ENCODE measurements around the gene EDEM2. TPM values are rescaled to one million over a fixed set of nuclear protein-coding genes. Genes with fewer than 3 reads are reported as not detected.

EDEM2 gene
- total RNA-seq = 22.2 and 22.6 TPM in 2 replicates

GRCh38 chr20:35146920-35147574, at the start of gene EDEM2:
EDEM2 (minus strand) TSS chr20:35147336; CDS start chr20:35147258, 78 bp downstream.

GRCh38 chr20:35171753-35172433, 24.8 kb upstream of the EDEM2 start, which contains the start of gene PROCR:
PROCR (plus strand) TSS chr20:35172072; CDS start chr20:35172155, 83 bp downstream.

GRCh38 chr20:35092524-35093266, 54.4 kb downstream of the EDEM2 start, which contains the start of gene TRPC4AP:
TRPC4AP (minus strand) TSS chr20:35092807; CDS start chr20:35092781, 26 bp downstream.

Other genes starting within 250 kb of the EDEM2 start
- 79.0 and 83.2 TPM in 2 replicates for gene GSS, start 191.5 kb downstream of the EDEM2 start, total RNA-seq
- under 0.01 TPM in 1 of 2 replicates, not detected in the other for gene MYH7B, start 191.5 kb downstream of the EDEM2 start, total RNA-seq
- gene TRPC4AP, start 54.5 kb downstream of the EDEM2 start, total RNA-seq = 45.9 and 58.5 TPM in 2 replicates
- gene PROCR, start 24.7 kb upstream of the EDEM2 start, total RNA-seq = 74.8 and 97.8 TPM in 2 replicates
- not detected in 2 replicates for gene MMP24, start 79.4 kb upstream of the EDEM2 start, total RNA-seq
- 15.9 and 30.8 TPM in 2 replicates for gene MMP24OS, start 130.8 kb upstream of the EDEM2 start, total RNA-seq
- 222 and 278 TPM in 2 replicates for gene EIF6, start 137.4 kb upstream of the EDEM2 start, total RNA-seq
- gene FAM83C, start 145.1 kb upstream of the EDEM2 start, total RNA-seq = 1.2 and 3.2 TPM in 2 replicates